Mesothelial cell of epicardium (in vitro differentiated cells): ENCODE data around the gene TMEM132D. TPM values are rescaled to one million over a fixed set of nuclear protein-coding genes. Genes with fewer than 3 reads are reported as not detected.

Source experiments
- DNase-seq, 2 experiments: peaks; one replicate each; pipeline ENCODE4 v3.0.0; 2021; ENCODE audit warnings: low spot score in 2 of 2; ENCODE audit not compliant: unreplicated experiment in 2 of 2
- H3K27ac Mint-ChIP-seq: 2 replicates; pipeline ENCODE4 v1.8.0; 2021; ENCODE audit warnings: mixed read lengths
- H3K27me3 Mint-ChIP-seq: 2 replicates; pipeline ENCODE4 v1.8.0; 2021; ENCODE audit warnings: low read depth, mixed read lengths
- H3K36me3 Mint-ChIP-seq: 2 replicates; pipeline ENCODE4 v1.8.0; 2021; ENCODE audit warnings: mixed read lengths
- H3K4me1 Mint-ChIP-seq: 2 replicates; pipeline ENCODE4 v1.8.0; 2021; ENCODE audit warnings: mixed read lengths
- H3K4me3 Mint-ChIP-seq: 2 replicates; pipeline ENCODE4 v1.8.0; 2021; ENCODE audit warnings: mild to moderate bottlenecking, moderate library complexity, mixed read lengths
- H3K9me3 Mint-ChIP-seq: 2 replicates; pipeline ENCODE4 v1.8.0; 2021; ENCODE audit warnings: mixed read lengths
- CTCF ChIP-seq: fragments of 200-600 bp; sonication (generic); IDR thresholded peaks from one replicate; pipeline ENCODE4 v1.5.0; 2021; ENCODE audit warnings: antibody characterized with exemption; ENCODE audit not compliant: unreplicated experiment
- total RNA-seq: library from RNA; stranded (reverse); gene quantifications from 3 replicates; pipeline ENCODE4 v1.2.1, GENCODE V29; 2021

The TMEM132D gene
- total RNA-seq, 1 donor from 2014 or later = 0.07 TPM

- Mint-ChIP-seq H3K36me3 (no peaks in the 10 kb centered on the region), H3K4me3 (no peak overlapping the region), H3K27me3 (no peaks in the 10 kb centered on the region), H3K9me3 (peaks cover 8% of the 10 kb centered on the region), H3K4me1 (peaks cover 11% of the 10 kb centered on the region), H3K27ac (no peak overlapping the region)
- no peak for TF ChIP-seq CTCF
- no peak for DNase-seq
These were observed 297.6 kb downstream of the TMEM132D start for GRCh38 chr12:129606239-129606638.

GRCh38 chr12:129605666-129606065, 298.2 kb downstream of the TMEM132D start:
- Mint-ChIP-seq H3K9me3 (peaks cover 8% of the 10 kb centered on the region), H3K36me3 (no peaks in the 10 kb centered on the region), H3K27me3 (no peaks in the 10 kb centered on the region), H3K4me1 (peaks cover 9% of the 10 kb centered on the region), H3K4me3 (no peak overlapping the region), H3K27ac (no peak overlapping the region)
- DNase-seq = no peak
- no peak for TF ChIP-seq CTCF

GRCh38 chr12:129604506-129604905, 299.3 kb downstream of the TMEM132D start:
- Mint-ChIP-seq H3K27ac (no peak overlapping the region), H3K36me3 (no peaks in the 10 kb centered on the region), H3K4me3 (no peak overlapping the region), H3K27me3 (no peaks in the 10 kb centered on the region), H3K9me3 (peaks cover 13% of the 10 kb centered on the region), H3K4me1 (peaks cover 9% of the 10 kb centered on the region)
- no peak for TF ChIP-seq CTCF
- DNase-seq = no peak

- H3K36me3 Mint-ChIP-seq = no peaks in the 10 kb centered on the region
- H3K4me1 Mint-ChIP-seq = no peaks in the 10 kb centered on the region
- no peak overlapping the region for H3K27ac Mint-ChIP-seq
- peaks cover 13% of the 10 kb centered on the region for H3K9me3 Mint-ChIP-seq
- TF ChIP-seq CTCF = no peak
- H3K27me3 Mint-ChIP-seq = no peaks in the 10 kb centered on the region
- no peak overlapping the region for H3K4me3 Mint-ChIP-seq
- no peak for DNase-seq
These were observed 304.4 kb downstream of the TMEM132D start for GRCh38 chr12:129599406-129599805.

DNA sequence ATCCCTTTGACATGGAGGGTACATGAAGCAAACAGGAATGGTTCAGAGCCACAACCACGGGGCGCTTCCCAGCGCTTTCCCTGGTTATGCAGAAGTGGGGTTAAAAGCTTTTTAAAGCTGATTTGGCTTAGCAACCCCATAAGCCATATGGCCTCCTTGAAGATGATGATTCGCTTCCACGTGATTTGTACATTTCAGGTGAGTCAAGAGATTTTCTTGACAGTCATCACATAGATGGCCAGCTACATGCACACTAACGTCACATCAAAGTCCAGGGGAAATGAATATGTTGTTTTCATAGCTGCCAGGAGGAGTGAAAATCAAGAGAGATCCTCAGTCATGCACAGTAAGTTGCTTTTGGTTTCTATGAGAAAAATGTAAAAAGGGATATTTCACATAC, 309.7 kb downstream of the TMEM132D start:
- Mint-ChIP-seq H3K4me1 (no peaks in the 10 kb centered on the region), H3K36me3 (no peaks in the 10 kb centered on the region)

More for the DNA sequence above, 309.7 kb downstream of the TMEM132D start:
- DNase-seq = no peak
- Mint-ChIP-seq H3K9me3 (peaks cover 12% of the 10 kb centered on the region), H3K27ac (no peak overlapping the region), H3K4me3 (no peak overlapping the region), H3K27me3 (peaks cover 3% of the 10 kb centered on the region)
- TF ChIP-seq CTCF = no peak
